ENCODE data around the gene BFSP2.
A peak's percentile ranks its signal among the peaks of the same experiment; 100 is the strongest.

BFSP2 gene

DNA sequence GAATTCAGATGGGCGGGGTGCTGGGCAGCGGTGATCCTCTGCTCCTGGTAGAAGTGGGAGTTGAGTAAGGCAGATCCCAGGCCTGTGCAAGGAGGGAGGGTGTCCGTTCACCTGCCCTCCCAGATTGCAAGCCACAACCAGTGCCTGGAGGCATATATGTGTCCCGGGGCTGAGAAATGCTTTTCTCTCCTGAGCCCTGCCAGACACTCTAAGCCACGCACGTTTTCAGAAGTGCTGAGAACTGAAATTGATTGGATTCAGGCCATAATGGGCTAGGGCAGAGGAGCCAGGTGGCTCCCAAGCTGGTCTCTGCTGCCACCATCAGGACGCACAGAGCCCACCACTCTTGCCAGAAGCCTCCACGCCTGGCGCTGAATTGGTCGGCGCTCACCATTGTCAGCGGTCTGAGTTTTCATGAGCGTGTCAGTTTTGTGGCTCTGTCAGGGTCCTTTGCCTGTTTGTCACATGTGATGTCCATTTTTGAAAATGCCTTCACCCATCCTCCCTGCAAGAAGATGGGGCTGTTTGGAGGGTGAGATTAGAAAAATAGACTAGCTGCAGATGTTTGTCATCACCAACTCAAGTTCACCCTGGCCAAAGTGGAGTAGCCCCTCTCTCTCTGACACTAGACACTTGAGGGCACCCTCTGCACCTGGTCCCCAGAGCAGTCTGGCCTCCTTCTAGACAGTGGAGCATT is 15.4 kb upstream of the BFSP2 start:
- DNase-seq: peak; percentile 65

DNA sequence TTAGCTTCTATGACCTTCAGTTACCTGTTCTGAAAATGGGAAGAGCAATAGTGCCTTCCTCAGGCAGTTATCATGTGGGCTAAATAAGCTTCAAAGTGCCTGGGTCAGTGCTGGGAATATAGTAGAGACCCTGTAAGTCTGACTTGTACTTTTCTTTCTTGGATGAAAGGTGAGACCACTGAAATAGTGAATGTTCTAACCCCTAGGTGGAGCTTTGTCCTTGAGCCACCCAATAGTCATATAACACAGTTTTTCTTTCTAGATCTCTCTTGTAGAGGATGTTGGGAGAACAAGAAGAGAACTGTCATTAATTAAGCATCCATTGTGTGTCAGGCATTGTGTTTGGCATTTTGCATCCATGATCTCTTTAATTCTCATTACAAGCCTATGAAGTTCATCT is 13.0 kb upstream of the BFSP2 start:
- no peak for DNase-seq

DNA sequence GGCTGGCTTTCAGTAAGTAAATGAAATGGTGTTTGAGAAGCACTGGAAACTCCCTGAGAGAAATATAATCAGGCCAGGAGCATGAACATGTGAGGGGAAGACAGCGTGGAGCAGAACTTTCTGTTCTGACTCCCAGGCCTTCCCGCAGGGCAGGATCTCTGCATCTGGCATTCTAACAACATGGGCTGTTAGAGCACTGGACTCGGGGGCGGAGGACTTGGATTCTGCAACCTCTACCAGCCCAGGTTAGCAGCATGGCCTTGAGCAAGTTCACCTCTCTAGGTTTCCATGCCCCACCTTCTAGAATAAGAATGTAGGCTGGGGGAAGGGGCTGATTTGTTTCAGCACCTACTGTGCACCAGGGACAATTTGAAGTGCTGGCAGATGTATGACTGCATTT is 12.5 kb upstream of the BFSP2 start:
- no peak for DNase-seq

DNA sequence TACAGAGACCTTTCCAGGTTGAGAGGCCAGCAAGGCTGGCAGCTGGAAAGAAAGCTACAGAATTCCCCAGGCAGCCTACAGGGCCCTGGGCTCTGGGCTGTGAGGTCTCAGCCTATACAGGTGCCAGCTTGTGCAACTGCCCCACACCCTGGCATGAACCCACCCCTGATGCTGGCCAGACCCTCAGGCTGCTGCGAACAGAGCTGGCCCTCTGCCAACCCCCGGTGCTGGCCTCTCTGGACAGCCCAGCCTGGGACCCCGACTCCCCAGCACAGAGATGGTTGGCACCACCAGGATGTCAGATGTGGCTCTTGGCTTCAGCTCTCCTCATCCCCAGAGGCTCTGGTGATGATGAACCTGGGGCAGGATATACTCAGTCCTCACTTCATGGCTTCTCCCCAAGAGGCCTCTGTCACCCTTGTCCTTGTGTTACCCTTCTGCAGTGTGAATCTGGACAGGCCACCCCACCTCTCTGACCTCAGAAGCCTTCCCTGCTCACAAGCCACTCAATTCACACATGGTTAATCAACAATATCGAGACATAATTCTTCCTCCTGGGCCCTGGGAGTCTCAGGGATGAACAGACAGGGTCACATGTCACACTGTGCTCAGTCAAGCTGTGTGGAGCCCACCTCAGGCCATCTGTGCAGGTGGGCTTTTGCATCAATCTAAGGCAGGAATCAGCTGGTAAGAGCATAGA is 11.0 kb upstream of the BFSP2 start:
- DNase-seq: no peak

DNA sequence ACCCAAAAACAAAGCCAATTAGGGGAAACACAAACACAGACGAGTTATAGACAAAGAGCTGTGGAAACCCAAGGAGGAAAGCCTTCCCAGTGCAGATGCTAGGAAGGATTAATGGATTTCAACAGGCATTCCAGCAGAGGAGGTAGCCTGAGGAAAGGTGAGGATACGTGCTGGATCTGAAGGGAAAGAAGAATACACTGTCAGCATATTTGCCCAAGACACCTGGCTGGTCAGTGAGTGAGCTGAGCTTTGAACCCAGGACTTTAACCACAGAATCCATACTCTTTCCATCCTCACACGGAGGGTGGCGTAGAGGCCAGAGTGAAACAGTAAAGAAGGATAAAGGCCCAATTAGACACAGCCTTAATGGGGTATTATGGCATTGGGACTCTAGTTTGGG is 9.1 kb upstream of the BFSP2 start:
- DNase-seq: no peak

DNA sequence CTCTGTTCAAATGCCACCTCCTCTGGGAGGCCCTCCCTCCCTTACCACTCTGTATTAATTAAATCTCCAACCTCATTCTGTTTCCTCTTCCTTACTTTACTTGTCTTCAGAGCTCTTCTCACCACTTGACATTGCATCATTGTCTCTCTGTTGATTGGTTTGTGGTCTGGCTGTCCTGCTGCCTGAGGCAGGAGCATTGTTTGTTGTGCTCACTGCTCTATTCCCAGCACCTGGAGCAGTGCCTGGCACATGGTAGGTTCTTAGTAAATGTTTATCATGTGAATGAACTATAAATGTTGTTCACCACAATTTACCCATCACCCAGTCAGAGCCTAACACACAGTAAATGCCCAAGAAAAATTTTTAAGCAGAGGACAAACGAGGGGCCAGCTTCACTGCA is 6.7 kb upstream of the BFSP2 start:
- DNase-seq: no peak

DNA sequence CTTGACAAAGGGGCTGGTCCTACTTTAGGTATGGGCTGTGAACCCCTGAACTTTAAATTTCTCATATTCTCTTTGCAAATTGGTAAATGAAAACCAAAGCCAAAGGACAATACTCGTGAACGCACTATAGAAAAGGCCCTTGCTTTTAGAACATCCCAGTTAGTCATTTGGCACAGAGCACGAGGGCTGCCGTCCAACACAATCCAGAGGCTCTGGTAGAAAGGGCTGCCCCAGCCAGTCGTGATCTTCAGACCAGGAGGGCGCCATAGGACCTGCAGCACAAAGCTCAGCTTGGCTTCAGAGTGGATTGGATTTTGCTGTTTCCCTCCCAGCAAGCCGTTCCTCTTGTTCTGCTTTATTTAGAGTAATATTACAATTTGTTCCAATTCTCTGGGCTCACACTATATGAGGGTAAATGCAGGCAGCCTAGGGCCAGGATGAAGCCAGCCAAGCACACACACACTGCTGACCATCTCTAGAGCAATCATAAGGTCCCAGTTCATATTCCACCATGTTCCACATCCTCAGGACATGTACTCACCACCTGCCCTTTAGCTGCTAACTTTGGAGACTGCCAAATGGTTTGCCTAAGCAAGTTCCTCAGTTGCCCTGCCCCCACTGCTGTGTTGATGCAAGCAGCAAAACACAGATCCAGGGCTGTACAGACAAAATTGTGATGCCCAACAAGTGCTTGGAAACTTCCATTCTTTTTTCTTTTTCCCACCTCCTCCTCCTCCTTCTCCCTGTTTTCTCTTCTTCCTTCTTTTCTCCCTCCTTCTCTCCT is 6.0 kb upstream of the BFSP2 start:
- DNase-seq: no peak

DNA sequence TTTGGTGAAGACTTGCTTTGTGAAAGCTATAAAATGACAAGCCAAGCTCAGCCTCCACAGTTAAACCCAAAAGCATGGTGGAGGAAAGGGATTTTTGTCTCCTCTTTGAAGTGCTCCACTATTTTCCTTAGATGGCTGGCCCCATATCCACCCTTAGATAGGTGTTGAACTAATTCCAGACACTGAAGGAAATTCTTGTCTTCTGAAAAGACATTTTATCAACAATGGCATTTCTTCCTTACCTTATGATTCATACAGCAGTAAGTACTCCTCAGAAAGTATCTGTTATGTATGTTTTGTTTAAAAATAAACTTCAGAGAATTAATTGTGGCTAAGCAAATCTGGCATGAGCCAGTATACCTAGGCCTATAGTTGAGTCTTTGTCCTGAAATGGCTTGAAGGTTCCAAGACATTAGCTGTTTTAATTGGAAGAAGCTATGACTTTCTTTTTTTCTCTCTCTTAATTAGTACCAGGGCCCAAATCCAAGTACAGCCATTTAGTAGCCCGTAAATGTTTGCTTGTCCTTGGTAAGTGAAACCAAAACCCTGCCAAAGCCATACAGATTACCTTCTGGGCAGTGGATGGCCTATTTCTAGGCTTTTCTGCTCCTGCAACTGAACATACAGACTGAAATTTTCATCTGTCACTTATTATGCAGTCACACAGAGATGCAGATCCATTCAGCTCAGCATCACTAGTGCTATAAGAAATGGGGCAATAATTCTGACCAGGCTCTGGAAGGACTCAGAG is 5.1 kb upstream of the BFSP2 start:
- DNase-seq: peak; percentile 17

DNA sequence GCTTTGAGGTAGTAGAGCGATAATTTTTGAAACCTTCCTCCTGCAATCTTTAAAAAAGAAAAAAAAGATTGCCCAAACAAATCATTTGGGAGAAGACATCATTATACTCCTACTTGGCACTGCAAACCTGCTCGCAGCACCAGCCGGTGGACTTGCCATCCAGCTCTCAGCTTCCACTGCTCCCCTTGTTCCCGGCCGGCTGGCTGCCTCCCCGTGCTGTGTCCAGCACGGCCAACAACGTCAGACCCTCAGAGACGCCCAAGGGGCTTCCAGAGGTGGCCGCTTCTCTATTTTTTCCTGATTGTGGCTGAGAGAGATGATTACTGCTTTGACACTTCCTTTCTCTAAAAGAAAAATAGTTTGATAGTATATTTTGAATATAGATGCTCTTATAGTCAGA is 3.0 kb upstream of the BFSP2 start:
- DNase-seq: no peak

DNA sequence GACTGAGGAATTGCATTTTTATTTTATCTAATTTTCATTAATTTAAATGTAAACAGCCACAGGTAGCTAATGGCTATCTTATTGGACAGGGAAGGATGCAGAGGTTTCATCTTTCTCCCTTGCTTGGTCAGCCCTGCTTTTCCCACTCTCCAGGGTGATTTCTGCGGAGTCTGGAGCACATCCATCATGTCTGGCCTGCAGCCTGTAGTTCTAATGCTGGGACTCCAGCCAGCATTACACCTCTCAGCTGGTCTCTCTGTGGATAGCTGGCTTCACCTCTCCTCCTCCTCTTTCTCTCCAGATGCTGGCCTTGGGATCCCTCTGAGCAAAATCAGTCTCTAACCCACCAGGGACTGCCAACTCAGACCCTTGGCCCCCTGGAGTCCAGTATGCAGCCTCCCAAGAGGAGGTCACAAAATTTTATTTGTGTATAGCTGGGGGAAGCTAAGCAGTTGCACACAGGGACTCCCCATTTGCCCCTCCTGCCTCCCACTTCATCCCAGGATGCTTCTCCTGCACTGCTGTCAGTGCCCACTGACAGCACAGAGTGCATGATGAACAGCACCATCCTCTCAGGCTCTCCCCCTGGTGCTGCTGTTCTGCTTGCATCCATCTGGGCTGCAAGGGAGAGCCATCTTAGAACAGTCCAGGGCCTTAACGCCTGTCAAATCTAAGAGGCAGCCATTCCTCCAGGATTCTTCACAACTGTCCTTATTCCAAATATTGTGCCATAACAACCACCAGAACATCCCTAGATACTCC is 1.7 kb downstream of the BFSP2 start:
- DNase-seq: peak; percentile 76

DNA sequence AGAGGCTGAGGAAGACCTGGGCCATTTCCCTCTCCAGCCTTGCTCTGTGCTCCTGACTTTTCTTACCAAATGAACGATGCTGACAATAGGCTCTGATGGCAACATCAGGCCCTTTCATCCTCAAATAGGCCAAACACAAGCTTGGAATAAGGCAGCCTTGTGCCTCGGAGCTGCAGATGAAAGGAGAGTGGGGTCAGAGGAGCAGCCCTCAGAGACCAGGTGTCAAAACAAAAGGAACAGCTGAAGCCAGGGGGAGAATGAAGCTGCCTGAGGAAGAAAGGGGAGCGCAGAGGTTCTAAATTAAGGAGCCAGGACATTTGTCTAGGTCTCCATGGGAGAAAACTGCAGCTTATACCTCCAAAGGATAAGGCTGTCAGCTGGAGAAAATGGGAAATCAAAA is 5.1 kb downstream of the BFSP2 start:
- no peak for DNase-seq

DNA sequence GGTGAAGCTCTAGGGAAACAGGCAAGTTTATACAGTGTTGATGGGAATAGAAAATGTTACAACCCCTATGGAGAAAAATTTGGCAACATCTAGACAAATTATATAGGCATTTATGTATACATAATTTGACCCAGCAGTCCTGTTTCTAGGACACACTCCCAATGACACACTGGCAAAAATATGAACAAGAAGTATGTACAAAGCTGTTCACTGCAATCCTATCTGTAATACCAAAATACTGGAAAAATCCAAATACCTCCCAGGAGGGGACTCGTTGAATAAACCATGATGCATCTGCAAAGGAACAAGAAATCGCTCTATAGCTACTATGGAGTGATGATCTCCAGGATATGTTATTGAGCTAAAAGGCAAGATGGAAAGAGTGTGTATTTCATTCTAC is 8.5 kb downstream of the BFSP2 start:
- peak; percentile 75 for DNase-seq

DNA sequence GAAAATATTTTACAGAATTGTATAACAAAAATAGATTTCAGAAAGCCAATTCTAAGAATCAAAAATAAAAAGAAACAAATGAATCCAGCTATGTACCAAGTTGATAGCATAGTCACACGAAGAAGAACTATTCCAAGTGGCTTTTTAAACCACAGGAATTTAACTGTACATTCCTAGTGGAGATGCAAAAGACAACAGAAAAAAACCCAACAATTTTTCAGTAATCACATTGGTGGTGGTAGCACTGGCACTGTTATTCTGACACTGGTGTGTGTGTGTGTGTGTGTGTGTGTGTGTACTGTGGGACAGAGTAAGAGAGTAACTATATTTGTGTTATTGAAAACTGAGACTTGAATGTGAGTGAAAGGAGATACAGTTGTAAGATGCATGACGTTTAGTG is 9.1 kb downstream of the BFSP2 start:
- DNase-seq: peak; percentile 76

DNA sequence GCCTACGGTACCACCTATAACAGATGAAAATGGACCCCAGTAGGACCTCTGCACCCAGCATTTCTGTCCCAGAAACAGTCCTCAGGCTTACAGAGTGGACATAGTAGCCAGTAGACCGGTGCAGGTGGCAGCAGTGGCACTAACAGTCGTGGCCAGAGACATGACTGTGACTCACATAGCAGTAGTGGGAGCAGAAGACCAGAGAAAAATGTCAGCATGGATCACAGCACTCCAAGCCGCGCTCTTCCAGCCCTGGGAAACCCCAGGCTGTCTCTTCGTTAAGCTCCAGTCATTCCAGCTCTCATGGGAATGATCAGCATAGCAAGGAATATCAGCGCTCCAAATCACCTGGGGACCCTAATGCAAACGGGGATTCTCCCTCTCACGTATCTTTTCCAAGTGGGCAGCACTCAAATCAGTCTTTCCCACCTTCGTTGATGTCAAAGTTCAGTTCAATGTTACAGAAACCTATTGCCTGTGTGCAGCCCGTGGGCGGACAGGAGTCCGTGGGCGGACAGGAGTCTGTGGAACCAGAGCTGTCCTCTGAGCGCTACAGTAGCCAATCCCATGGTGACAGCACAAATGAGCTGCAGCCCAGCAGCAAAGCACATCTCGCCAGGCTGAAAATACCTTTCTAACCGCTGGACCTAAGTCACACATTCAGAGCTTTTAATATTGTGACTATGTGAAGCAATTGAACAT is 10.5 kb downstream of the BFSP2 start:
- DNase-seq: no peak

DNA sequence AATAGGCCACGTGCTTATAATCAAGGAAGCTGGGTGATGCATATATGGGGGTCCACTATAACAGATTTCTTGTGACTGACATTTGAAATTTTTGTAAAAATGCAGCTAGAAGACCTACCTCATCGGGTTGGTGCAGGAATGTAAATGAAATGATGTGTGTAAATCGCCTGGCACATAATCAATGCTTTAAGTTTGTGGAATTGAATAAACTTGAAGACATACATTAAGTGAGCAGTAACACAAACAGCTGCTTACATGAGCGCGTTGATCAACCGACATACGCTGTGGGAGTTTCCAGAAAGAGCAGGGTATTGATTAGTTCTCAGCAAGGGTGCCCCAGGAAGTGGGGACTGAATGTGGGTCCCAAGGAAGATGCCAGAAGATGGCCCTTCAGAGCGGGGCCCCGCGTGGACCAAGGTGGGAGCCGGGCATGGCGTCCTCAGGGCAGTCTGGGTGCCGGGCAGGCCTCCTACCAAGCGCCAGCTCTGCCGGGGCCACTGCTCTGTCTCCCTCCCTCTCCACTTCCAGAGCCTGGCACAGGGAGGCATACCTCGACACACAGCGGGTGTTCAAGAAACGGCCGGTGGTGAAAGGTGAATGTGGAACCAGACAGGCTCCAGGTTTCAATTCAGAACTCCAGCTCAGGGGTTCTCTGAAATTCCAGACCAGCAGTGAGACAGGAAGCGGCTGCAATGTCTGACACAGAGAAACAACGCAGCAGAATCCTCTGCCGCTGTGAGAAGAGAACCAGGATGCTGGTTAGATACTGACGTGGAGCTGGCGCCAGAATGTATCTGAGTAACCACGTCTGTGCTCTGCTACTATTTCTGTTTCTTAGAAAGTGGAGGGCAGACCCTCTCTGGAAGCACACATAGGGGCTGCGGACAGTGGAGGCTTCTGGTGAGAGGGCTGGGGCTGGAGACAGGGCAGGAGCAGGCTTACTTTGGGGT is 12.6 kb downstream of the BFSP2 start:
- peak; percentile 71 for DNase-seq

DNA sequence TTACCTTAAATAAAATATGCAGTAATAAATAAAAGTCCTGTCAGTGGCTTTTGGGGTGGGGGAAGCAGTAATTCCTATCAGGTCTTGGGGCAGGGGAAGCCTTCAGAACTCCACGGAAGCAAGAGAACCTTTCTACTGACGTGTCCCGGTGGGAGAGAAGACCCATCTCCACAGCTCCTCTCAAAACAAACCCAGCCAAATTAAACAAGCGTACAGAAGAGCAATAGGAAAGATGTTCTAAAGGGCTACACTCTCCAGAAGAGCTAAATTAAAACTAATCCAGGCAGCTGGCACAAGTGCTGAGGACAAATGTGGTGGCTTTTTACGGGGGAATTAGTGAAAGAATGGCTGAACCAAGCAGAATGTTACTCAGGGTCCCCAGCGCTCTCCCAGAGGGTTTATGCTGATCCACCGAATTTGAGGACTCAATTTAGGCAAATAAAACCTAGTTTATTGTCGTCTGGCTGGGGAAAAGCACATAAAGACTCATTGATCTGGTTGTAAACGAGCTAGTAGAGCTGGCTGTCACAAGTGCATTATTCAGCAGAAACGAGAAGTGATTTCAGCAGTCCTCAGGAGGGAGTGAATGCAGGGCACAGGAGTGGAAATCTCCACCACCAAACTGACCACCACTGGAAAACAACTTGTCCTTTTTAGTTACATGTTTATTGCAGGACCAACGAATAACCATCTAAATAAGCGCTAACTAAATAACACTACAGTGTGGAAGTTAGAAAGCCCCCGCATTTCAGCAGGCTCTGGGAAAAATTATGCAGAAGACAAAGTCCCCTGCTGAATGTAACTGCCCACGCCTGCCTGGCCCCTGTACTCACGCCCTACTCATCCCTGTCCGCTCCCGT is 13.5 kb downstream of the BFSP2 start:
- peak; percentile 21 for DNase-seq

DNA sequence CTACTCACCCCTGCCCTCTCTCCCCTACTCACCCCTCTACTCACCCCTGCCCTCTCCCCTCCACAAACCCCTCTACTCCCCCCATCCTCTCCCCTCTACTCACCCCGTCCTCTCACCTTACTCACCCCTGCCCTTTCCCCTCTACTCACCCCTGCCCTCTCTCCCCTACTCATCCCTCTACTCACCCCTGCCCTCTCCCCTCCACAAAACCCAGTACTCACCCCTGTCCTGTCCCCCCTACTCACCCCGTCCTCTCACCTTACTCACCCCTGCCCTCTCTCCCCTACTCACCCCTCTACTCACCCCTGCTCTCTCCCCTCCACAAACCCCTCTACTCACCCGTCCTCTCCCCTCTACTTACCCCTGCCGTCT is 14.2 kb downstream of the BFSP2 start:
- no peak for DNase-seq

DNA sequence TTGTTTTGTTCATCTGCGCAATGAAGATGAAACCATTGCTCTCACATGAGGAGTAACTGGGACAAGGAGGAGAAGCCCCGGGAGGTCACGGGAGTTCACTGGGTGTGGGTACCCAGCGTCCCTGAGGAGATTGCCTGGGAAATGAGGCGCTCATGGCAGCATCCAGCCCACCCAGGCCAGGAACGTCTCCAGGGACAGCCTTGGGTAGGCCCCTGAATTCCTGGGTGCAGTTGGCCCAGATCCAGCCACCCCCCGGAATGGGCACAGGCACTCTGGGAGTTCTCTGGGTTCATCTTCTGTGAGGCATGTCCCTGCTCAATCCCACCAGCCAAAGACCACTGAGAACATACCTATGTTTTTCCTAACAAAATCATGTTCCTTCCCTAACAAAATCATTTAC is 18.5 kb downstream of the BFSP2 start:
- no peak for DNase-seq

DNA sequence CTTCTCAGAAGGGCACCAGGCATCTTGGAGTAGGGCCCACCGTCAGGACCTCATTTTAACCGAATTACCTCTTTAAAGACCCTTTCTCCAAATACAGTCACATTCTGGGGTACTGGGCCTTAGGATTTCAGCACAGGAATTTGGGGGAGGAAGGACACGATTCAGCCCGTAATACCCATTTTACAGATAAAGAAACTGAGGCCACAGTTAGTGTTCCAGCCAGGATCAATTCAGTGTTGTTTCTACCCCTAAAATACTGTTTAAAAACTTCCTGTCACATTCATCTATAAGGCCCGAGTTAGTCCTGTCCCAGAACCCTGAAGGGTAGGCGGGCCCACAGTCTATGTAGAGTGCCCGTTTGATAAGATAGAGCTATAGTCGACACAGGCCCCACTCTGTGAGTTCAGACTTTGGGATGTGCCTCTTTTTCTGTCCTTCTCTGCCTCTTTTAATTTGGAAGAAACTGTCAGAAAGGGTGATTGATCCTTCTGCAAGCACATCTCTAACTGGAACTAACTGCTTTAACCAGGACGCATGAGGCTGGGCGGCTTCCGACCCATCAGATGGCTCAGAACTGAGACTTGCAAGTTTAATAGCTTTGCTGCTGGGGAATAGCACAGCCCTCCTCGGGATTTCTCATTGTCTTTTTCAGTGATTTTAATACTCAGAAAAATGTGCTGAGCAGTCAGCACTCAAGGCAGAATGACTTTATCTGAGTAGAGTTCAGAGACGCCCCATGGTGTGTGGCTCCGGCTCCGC is 19.5 kb downstream of the BFSP2 start:
- DNase-seq: no peak

Measured in fibroblast of upper back skin (primary cell).